H9 (cell line): ENCODE data around the gene RALGPS2. TPM values are rescaled to one million over a fixed set of nuclear protein-coding genes. Genes with fewer than 3 reads are reported as not detected.

Source experiments
- DNase-seq: peaks from one replicate; pipeline ENCODE4 v3.0.0-alpha.2; 2017
- H2AFZ ChIP-seq: one replicate; pipeline ENCODE4 v1.6.1; 2013; ENCODE audit warnings: mild to moderate bottlenecking, low read length, control low read depth, moderate library complexity
- H2AK5ac ChIP-seq: 2 replicates; pipeline ENCODE4 v1.6.1; 2013; ENCODE audit warnings: low read length, control low read depth, mixed read lengths; ENCODE audit not compliant: insufficient read length
- H2BK120ac ChIP-seq: one replicate; pipeline ENCODE4 v1.6.1; 2013; ENCODE audit warnings: low read depth, mild to moderate bottlenecking, low read length, control low read depth, inconsistent platforms; ENCODE audit not compliant: poor library complexity, severe bottlenecking
- H2BK12ac ChIP-seq: 2 replicates; pipeline ENCODE4 v1.6.1; 2013; ENCODE audit warnings: low read length, control low read depth, mixed read lengths, low read depth; ENCODE audit not compliant: insufficient read length
- H2BK15ac ChIP-seq: 2 replicates; pipeline ENCODE4 v1.6.1; 2013; ENCODE audit warnings: low read depth, low read length, control low read depth
- H2BK20ac ChIP-seq: one replicate; pipeline ENCODE4 v1.6.1; 2013; ENCODE audit warnings: low read depth, mild to moderate bottlenecking, low read length, control low read depth, inconsistent platforms; ENCODE audit not compliant: poor library complexity, severe bottlenecking
- H2BK5ac ChIP-seq: 2 replicates; pipeline ENCODE4 v1.6.1; 2013; ENCODE audit warnings: low read length, control low read depth, mixed read lengths; ENCODE audit not compliant: insufficient read length
- H3K14ac ChIP-seq: 2 replicates; pipeline ENCODE4 v1.6.1; 2013; ENCODE audit warnings: low read length, control low read depth; ENCODE audit not compliant: insufficient read depth
- H3K18ac ChIP-seq: 2 replicates; pipeline ENCODE4 v1.6.1; 2013; ENCODE audit warnings: low read depth, mild to moderate bottlenecking, mixed read lengths, low read length, control low read depth; ENCODE audit not compliant: insufficient read length
- H3K23ac ChIP-seq: 2 replicates; pipeline ENCODE4 v1.6.1; 2013; ENCODE audit warnings: low read length, control low read depth, mixed read lengths, low read depth; ENCODE audit not compliant: insufficient read length
- H3K23me2 ChIP-seq: 2 replicates; pipeline ENCODE4 v1.6.1; 2013; ENCODE audit warnings: low read depth, mild to moderate bottlenecking, mixed read lengths, low read length, control low read depth; ENCODE audit not compliant: insufficient read length, poor library complexity, severe bottlenecking
- H3K27ac ChIP-seq: 2 replicates; pipeline ENCODE4 v1.5.1; 2013; ENCODE audit warnings: low read length, control low read depth, mixed read lengths, low read depth; ENCODE audit not compliant: insufficient read length
- H3K27me3 ChIP-seq: 2 replicates; pipeline ENCODE4 v1.6.1; 2013; ENCODE audit warnings: low read length, control low read depth, inconsistent platforms; ENCODE audit not compliant: insufficient read depth
- H3K4ac ChIP-seq: 2 replicates; pipeline ENCODE4 v1.6.1; 2013; ENCODE audit warnings: low read depth, mild to moderate bottlenecking, control low read depth, inconsistent platforms, low read length, moderate library complexity
- H3K4me1 ChIP-seq: 2 replicates; pipeline ENCODE4 v1.6.1; 2013; ENCODE audit warnings: low read length, control low read depth, inconsistent platforms; ENCODE audit not compliant: insufficient read depth
- H3K4me2 ChIP-seq: 2 replicates; pipeline ENCODE4 v1.6.1; 2013; ENCODE audit warnings: low read length, control low read depth, mixed read lengths; ENCODE audit not compliant: insufficient read length, insufficient read depth
- H3K56ac ChIP-seq: 2 replicates; pipeline ENCODE4 v1.6.1; 2013; ENCODE audit warnings: low read depth, mild to moderate bottlenecking, mixed read lengths, low read length, control low read depth; ENCODE audit not compliant: insufficient read length
- H3K79me1 ChIP-seq: 2 replicates; pipeline ENCODE4 v1.6.1; 2013; ENCODE audit warnings: low read depth, mild to moderate bottlenecking, moderate library complexity, low read length, control low read depth, inconsistent platforms; ENCODE audit not compliant: insufficient read depth, poor library complexity, severe bottlenecking
- H3K79me2 ChIP-seq: 2 replicates; pipeline ENCODE4 v1.6.1; 2013; ENCODE audit warnings: low read length, control low read depth, inconsistent platforms; ENCODE audit not compliant: insufficient read depth
- H3K9ac ChIP-seq: 2 replicates; pipeline ENCODE4 v1.6.1; 2013; ENCODE audit warnings: low read length, control low read depth, mixed read lengths; ENCODE audit not compliant: insufficient read length; ENCODE audit errors: extremely low read depth
- H3K9me3 ChIP-seq: one replicate; pipeline ENCODE4 v1.6.1; 2013; ENCODE audit warnings: low read depth, low read length, inconsistent platforms; ENCODE audit not compliant: control insufficient read depth
- H3T11ph ChIP-seq: one replicate; pipeline ENCODE4 v1.6.1; 2013; ENCODE audit warnings: mild to moderate bottlenecking, low read length, control low read depth, inconsistent platforms
- H4K20me1 ChIP-seq: one replicate; pipeline ENCODE4 v1.6.1; 2013; ENCODE audit not compliant: control insufficient read depth, insufficient read length, insufficient read depth
- H4K5ac ChIP-seq: 2 replicates; pipeline ENCODE4 v1.6.1; 2013; ENCODE audit warnings: low read depth, mild to moderate bottlenecking, mixed read lengths, low read length, control low read depth; ENCODE audit not compliant: insufficient read length
- H4K8ac ChIP-seq: replicated peaks from 2 replicates; pipeline ENCODE4 v1.6.1; 2013; ENCODE audit warnings: low read length, control low read depth, mixed read lengths, low read depth; ENCODE audit not compliant: insufficient read length
- H4K91ac ChIP-seq: 2 replicates; pipeline ENCODE4 v1.6.1; 2013; ENCODE audit warnings: low read depth, mild to moderate bottlenecking, moderate library complexity, mixed read lengths, low read length, control low read depth; ENCODE audit not compliant: insufficient read length
- H3K27ac Mint-ChIP-seq, 3 experiments: 2 replicates in 2 of 3; 3 replicates in 1 of 3; pipeline ENCODE4 v1.8.0; 2020 to 2021; ENCODE audit warnings: mixed read lengths in 3 of 3, mild to moderate bottlenecking in 1 of 3, moderate library complexity in 1 of 3
- H3K27me3 Mint-ChIP-seq: 2 replicates; pipeline ENCODE4 v1.8.0; 2021; ENCODE audit warnings: low read depth, mild to moderate bottlenecking, moderate library complexity, mixed read lengths
- H3K36me3 Mint-ChIP-seq, 3 experiments: 2 replicates in 2 of 3; 3 replicates in 1 of 3; pipeline ENCODE4 v1.8.0; 2020 to 2021; ENCODE audit warnings: low read depth in 3 of 3, mixed read lengths in 3 of 3; ENCODE audit not compliant: insufficient read depth in 1 of 3
- H3K4me1 Mint-ChIP-seq, 2 experiments: 2 replicates each; pipeline ENCODE4 v1.8.0; 2020; ENCODE audit warnings: mixed read lengths in 2 of 2
- H3K4me3 Mint-ChIP-seq, 2 experiments: 2 replicates in 1 of 2; 3 replicates in 1 of 2; pipeline ENCODE4 v1.8.0; 2020 to 2021; ENCODE audit warnings: mild to moderate bottlenecking in 2 of 2, mixed read lengths in 2 of 2, moderate library complexity in 1 of 2
- H3K9me3 Mint-ChIP-seq, 2 experiments: 2 replicates in 1 of 2; 3 replicates in 1 of 2; pipeline ENCODE4 v1.8.0; 2020; ENCODE audit warnings: mild to moderate bottlenecking in 2 of 2, mixed read lengths in 2 of 2, moderate library complexity in 1 of 2
- CTCF ChIP-seq: fragments of 200-600 bp; sonication (generic); conservative IDR thresholded peaks from 3 replicates; pipeline ENCODE4 v1.8.0; 2021; ENCODE audit warnings: antibody characterized with exemption, mild to moderate bottlenecking
- WGBS: extraction: QIAGEN DNeasy Blood & Tissue Kit; methylation state at CpG from one replicate; pipeline ENCODE4 v1.1.7; 2013; ENCODE audit warnings: missing lambda C conversion rate, low lambda C conversion rate, mixed read lengths; ENCODE audit not compliant: insufficient read length; ENCODE audit errors: extremely low coverage; 5-methylcytosine and 5-hydroxymethylcytosine counted together
- total RNA-seq: library from RNA; stranded (reverse); gene quantifications from 2 replicates; pipeline ENCODE4 v1.2.1, GENCODE V29; 2021

The RALGPS2 gene
- total RNA-seq, 1 experiment from 2014 or later = 32.6 TPM

- Mint-ChIP-seq H3K27ac (no peak overlapping the region), H3K9me3 (no peaks in the 10 kb centered on the region)
Measured at GRCh38 chr1:178910023-178910422, 185.0 kb downstream of the RALGPS2 start.

More at GRCh38 chr1:178910023-178910422, 185.0 kb downstream of the RALGPS2 start:
- no peak for TF ChIP-seq CTCF
- Mint-ChIP-seq H3K36me3 (peaks cover 0 to 23% (median 20%) of the 10 kb centered on the region in 3 experiments; a peak in 4 of 7 replicates), H3K4me3 (no peak overlapping the region), H3K27me3 (no peaks in the 10 kb centered on the region), H3K4me1 (peaks cover 0 to 2% of the 10 kb centered on the region in 2 experiments; a peak in 1 of 4 replicates)
- Histone ChIP-seq H3K14ac (no peak overlapping the region), H3K79me1 (no peaks in the 10 kb centered on the region), H3K23me2 (no peaks in the 10 kb centered on the region), H2BK5ac (no peak overlapping the region), H2AK5ac (no peak overlapping the region), H2BK15ac (no peak overlapping the region), H3K18ac (no peak overlapping the region), H3K79me2 (no peaks in the 10 kb centered on the region), H4K8ac (no peak overlapping the region), H3T11ph (no peak overlapping the region), H4K5ac (no peak overlapping the region), H2AFZ (no peak overlapping the region), H3K4ac (no peak overlapping the region), H3K27ac (no peak overlapping the region), H3K9me3 (no peaks in the 10 kb centered on the region), H3K23ac (no peak overlapping the region), H3K27me3 (no peaks in the 10 kb centered on the region), H4K91ac (no peak overlapping the region), H3K4me2 (no peak overlapping the region), H3K9ac (no peak overlapping the region), H3K4me1 (no peaks in the 10 kb centered on the region), H3K56ac (no peak overlapping the region), H4K20me1 (no peaks in the 10 kb centered on the region), H2BK12ac (no peak overlapping the region), H2BK120ac (no peak overlapping the region), H2BK20ac (no peak overlapping the region)
- no peak for DNase-seq
- no CpG with 5 or more reads among the region's 1 CpG for WGBS
